HG03565 (cell line): ENCODE measurements around the gene PTPN3.
"Not testable (repeated sequence)": the region's sequence is repeated elsewhere in the genome, so short reads cannot be mapped to it uniquely, and the experiment has no call there.

Experiments used
- ATAC-seq: cut with Tn5 transposase; IDR thresholded peaks from one replicate; pipeline ENCODE4 v1.9.1; 2021; ENCODE audit warnings: mild to moderate bottlenecking, moderate library complexity; ENCODE audit not compliant: unreplicated experiment

PTPN3 gene

GRCh38 chr9:109403116-109403515 lies 95.0 kb downstream of the PTPN3 start:
- no peak for ATAC-seq

GRCh38 chr9:109401990-109402318 lies 96.2 kb downstream of the PTPN3 start:
- no peak for ATAC-seq

- peak; percentile 27 for ATAC-seq
Measured at GRCh38 chr9:109401169-109401989, 96.7 kb downstream of the PTPN3 start.

GRCh38 chr9:109399258-109399767 lies 98.8 kb downstream of the PTPN3 start:
- ATAC-seq, result peak; percentile 67

GRCh38 chr9:109391176-109391575 lies 106.9 kb downstream of the PTPN3 start:
- no peak for ATAC-seq

- ATAC-seq, result no peak
Measured at GRCh38 chr9:109387856-109388255, 110.3 kb downstream of the PTPN3 start.

GRCh38 chr9:109387206-109387605 lies 110.9 kb downstream of the PTPN3 start:
- ATAC-seq, result no peak

GRCh38 chr9:109385499-109385898 lies 112.6 kb downstream of the PTPN3 start:
- ATAC-seq, result no peak

- no peak for ATAC-seq
Measured at GRCh38 chr9:109383947-109384346, 114.2 kb downstream of the PTPN3 start.

GRCh38 chr9:109383356-109383755 lies 114.8 kb downstream of the PTPN3 start:
- ATAC-seq, result no peak

GRCh38 chr9:109382585-109382984 lies 115.5 kb downstream of the PTPN3 start:
- ATAC-seq, result no peak

GRCh38 chr9:109382182-109382581 lies 115.9 kb downstream of the PTPN3 start:
- no peak for ATAC-seq

- peak; percentile 50 for ATAC-seq
Measured at GRCh38 chr9:109381011-109381729, 116.9 kb downstream of the PTPN3 start.

GRCh38 chr9:109379513-109379912 lies 118.6 kb downstream of the PTPN3 start:
- no peak for ATAC-seq

- ATAC-seq, result no peak
Measured at GRCh38 chr9:109378316-109378715, 119.8 kb downstream of the PTPN3 start.

- ATAC-seq, result no peak
Measured at GRCh38 chr9:109372246-109372645, 125.9 kb downstream of the PTPN3 start.

- ATAC-seq, result no peak
Measured at GRCh38 chr9:109371374-109371773, 126.7 kb downstream of the PTPN3 start.

- peak; percentile 89 for ATAC-seq
Measured at GRCh38 chr9:109369285-109369684, 128.8 kb downstream of the PTPN3 start.

- no peak for ATAC-seq
Measured at GRCh38 chr9:109360771-109361170, 137.3 kb downstream of the PTPN3 start.

- not testable (repeated sequence) for ATAC-seq
Measured at GRCh38 chr9:109358968-109359603, 139.0 kb downstream of the PTPN3 start.

GRCh38 chr9:109355564-109356297 lies 142.4 kb downstream of the PTPN3 start:
- ATAC-seq, result no peak
